HFFc6 (cell line): ENCODE measurements around the gene BNIPL. TPM values are rescaled to one million over a fixed set of nuclear protein-coding genes. Genes with fewer than 3 reads are reported as not detected.

Experiments
- DNase-seq: peaks from one replicate; pipeline ENCODE4 v3.0.0-alpha.2; 2018
- H3K27ac Mint-ChIP-seq: 2 replicates; pipeline ENCODE4 v1.8.0; 2020; ENCODE audit warnings: mild to moderate bottlenecking, mixed read lengths
- H3K27me3 Mint-ChIP-seq: 2 replicates; pipeline ENCODE4 v1.8.0; 2021; ENCODE audit warnings: mild to moderate bottlenecking, moderate library complexity, mixed read lengths; ENCODE audit not compliant: insufficient read depth
- H3K36me3 Mint-ChIP-seq: 2 replicates; pipeline ENCODE4 v1.8.0; 2021; ENCODE audit warnings: low read depth, mixed read lengths
- H3K4me1 Mint-ChIP-seq: 2 replicates; pipeline ENCODE4 v1.8.0; 2020; ENCODE audit warnings: low read depth, mixed read lengths
- H3K4me3 Mint-ChIP-seq: 2 replicates; pipeline ENCODE4 v1.8.0; 2020; ENCODE audit warnings: mild to moderate bottlenecking, moderate library complexity, mixed read lengths
- H3K9me3 Mint-ChIP-seq: 2 replicates; pipeline ENCODE4 v1.8.0; 2020; ENCODE audit warnings: mild to moderate bottlenecking, mixed read lengths
- total RNA-seq, 6 experiments: library from RNA; stranded (reverse); fragmentation: NEBNext Ultra II Directional; extraction: Animal tissue kit (Norgen Biotek cat#: 25700); gene quantifications; 2 replicates in 1 of 6; 3 replicates in 5 of 6; pipeline ENCODE4 v1.2.3, GENCODE V29; 2021
- TF ChIP-seq, protein P1 (sequence below): fragments of 200-600 bp; sonication (generic); IDR thresholded peaks from 2 replicates; pipeline ENCODE4 v1.5.0; 2021; ENCODE audit warnings: antibody characterized with exemption, mild to moderate bottlenecking

The BNIPL gene
- total RNA-seq, 6 experiments from 2014 or later = 0.06 to 0.31 (median 0.12) TPM; not detected in 1

DNA sequence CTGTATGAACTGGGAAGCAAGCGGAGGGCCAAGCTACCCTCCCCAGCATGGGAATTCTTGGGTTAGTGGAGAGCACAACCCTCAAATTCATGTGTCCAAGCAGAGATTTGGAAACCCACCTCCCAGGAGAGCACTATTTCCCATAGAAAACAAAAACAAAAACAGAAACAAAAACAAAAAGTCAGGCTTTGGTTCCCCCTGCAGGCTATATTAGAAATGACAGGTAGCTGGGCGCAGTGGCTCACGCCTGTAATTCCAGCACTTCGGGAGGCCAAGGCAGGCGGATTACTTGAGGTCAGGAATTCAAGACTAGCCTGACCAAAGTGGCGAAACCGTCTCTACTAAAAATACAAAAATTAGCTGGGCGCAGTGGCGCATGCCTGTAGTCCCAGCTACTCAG is 40.5 kb upstream of the BNIPL start:
- Mint-ChIP-seq H3K27ac (no peak overlapping the region), H3K27me3 (peaks cover 1% of the 10 kb centered on the region; the same call in 1 of the 2 replicates), H3K4me1 (peaks cover 24% of the 10 kb centered on the region), H3K4me3 (no peak overlapping the region; the same call in 1 of the 2 replicates), H3K9me3 (no peaks in the 10 kb centered on the region), H3K36me3 (peaks cover 4% of the 10 kb centered on the region; the same call in 1 of the 2 replicates)
- DNase-seq = peak; percentile 47
- TF ChIP-seq, protein P1, sequence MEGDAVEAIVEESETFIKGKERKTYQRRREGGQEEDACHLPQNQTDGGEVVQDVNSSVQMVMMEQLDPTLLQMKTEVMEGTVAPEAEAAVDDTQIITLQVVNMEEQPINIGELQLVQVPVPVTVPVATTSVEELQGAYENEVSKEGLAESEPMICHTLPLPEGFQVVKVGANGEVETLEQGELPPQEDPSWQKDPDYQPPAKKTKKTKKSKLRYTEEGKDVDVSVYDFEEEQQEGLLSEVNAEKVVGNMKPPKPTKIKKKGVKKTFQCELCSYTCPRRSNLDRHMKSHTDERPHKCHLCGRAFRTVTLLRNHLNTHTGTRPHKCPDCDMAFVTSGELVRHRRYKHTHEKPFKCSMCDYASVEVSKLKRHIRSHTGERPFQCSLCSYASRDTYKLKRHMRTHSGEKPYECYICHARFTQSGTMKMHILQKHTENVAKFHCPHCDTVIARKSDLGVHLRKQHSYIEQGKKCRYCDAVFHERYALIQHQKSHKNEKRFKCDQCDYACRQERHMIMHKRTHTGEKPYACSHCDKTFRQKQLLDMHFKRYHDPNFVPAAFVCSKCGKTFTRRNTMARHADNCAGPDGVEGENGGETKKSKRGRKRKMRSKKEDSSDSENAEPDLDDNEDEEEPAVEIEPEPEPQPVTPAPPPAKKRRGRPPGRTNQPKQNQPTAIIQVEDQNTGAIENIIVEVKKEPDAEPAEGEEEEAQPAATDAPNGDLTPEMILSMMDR = peak; percentile 92

DNA sequence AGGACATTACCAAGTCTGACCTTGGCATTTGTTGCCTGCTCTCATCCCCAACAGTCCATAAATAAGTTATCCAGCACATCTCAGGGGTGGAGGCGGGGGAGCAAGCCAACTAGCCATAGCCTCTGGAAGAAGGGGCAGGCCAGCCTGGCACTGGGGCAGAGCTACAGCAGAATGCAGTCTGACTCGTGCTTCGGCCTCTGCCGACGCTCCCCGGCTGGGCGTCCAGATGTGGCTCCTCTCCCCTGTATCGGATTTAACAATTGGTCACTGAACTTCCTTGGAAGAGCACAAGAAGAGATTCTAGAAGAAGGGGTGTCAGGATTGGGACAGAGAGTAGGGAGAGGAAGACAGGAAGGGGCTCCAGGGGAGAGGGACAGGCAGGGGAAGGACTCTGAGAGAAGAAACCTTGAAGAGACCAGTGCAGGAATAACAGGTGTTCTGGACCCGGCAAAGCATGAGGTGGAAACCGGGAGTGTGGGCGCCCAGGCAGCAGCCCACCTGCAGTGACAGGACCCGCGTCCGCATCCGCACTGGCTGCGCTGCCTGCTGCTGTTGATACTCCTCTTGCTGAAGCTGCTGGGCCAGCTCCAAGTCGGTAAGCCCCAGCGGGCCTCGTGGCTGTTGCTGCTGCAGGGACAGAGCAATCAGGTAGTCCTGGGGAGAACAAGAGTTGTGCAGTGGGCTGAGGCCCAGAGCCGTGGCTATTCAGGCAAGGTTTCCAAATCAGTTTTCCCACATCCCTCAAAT is 39.1 kb upstream of the BNIPL start:
- no peak for DNase-seq
- Mint-ChIP-seq H3K36me3 (peaks cover 13% of the 10 kb centered on the region; the same call in 1 of the 2 replicates), H3K4me1 (peaks cover 24% of the 10 kb centered on the region), H3K27me3 (no peaks in the 10 kb centered on the region; the same call in 1 of the 2 replicates), H3K27ac (no peak overlapping the region), H3K9me3 (no peaks in the 10 kb centered on the region), H3K4me3 (no peak overlapping the region)
- TF ChIP-seq, protein P1 = no peak

DNA sequence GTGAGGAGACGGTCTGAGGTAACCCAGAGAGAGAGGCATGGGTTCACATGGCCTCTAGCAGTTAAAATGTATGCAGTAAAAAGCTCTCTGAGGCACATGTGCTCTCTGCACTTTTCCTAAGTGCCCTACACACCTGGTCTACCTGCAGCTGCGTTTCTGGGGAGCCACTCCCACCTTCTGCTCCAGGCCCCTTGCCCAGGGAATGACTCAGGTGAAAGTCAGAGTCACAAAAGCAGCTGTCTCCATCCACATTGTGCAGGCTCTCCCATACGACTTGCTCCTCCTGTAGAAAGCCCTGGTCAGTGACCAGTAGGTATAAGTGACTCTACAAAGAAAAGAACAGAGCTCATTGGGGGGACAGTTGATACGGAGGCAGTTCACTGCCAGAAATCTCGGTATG is 38.4 kb upstream of the BNIPL start:
- no peak overlapping the region for H3K4me3 Mint-ChIP-seq
- no peak for DNase-seq
- no peaks in the 10 kb centered on the region for H3K9me3 Mint-ChIP-seq
- H3K36me3 Mint-ChIP-seq = peaks cover 13% of the 10 kb centered on the region; the same call in 1 of the 2 replicates
- H3K27me3 Mint-ChIP-seq = peaks cover 2% of the 10 kb centered on the region; the same call in 1 of the 2 replicates
- H3K4me1 Mint-ChIP-seq = peaks cover 30% of the 10 kb centered on the region
- no peak overlapping the region for H3K27ac Mint-ChIP-seq
- TF ChIP-seq, protein P1 = no peak

DNA sequence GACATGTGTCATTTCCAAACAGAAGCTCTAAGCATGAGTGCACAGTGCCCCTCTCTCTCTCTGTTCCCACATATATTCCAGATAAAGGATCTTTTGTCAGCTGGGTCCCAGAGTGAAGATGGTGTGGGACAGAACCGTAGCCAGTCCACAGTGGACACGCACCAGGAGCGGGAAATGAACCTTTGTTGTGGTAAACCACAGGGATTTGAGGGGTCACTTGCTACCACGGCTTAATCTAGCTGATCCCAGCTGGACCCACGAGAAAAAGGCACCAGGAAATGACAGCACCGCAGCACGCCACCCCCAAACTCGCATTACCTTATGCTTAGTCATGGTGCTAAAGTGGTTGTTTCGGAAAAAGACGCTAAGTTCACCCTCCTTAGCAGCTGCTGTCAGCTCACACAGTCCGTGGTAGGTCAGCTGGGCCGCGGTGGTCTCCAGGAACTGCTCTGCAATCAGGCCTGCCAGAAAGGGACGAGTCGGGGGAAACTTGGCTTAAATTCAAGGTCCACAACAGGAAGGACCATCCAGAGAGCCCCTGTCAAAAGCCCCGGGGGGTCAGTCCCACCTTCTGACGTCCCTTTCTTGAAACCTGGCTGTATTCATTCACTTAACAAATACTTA is 37.2 kb upstream of the BNIPL start:
- Mint-ChIP-seq H3K27me3 (peaks cover 2% of the 10 kb centered on the region), H3K36me3 (peaks cover 13% of the 10 kb centered on the region; the same call in 1 of the 2 replicates), H3K9me3 (no peaks in the 10 kb centered on the region), H3K4me3 (peak overlapping the region; percentile 60), H3K27ac (peak overlapping the region; percentile 88), H3K4me1 (peaks cover 31% of the 10 kb centered on the region)
- peak; percentile 60 for DNase-seq
- TF ChIP-seq, protein P1 = no peak

DNA sequence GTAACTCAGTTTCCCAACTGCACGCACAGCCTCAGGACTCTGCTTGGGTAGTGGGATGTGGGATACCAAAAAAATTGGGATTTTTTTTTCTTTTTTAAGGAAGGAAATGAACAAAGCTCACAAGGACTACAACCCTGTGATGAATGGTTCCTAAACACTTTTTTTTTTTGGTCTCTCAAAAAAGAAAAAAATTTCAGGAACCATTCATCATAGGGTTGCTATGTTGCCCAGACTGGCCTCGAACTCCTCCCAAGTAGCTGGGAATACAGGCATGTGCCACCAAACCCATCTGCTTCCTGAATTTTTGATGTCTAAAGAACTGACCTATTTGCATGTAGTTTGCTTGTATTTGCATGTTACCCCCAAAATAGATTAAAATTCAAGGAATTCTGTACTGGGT is 36.5 kb upstream of the BNIPL start:
- H3K9me3 Mint-ChIP-seq = no peaks in the 10 kb centered on the region
- H3K27ac Mint-ChIP-seq = no peak overlapping the region
- H3K4me3 Mint-ChIP-seq = no peak overlapping the region
- peaks cover 2% of the 10 kb centered on the region for H3K27me3 Mint-ChIP-seq
- peaks cover 31% of the 10 kb centered on the region for H3K4me1 Mint-ChIP-seq
- no peak for DNase-seq
- TF ChIP-seq, protein P1 = no peak
- H3K36me3 Mint-ChIP-seq = peaks cover 13% of the 10 kb centered on the region; the same call in 1 of the 2 replicates
